Liver (tissue), 9 donors: ENCODE measurements around the gene ROBO2. TPM values are rescaled to one million over a fixed set of nuclear protein-coding genes. Genes with fewer than 3 reads are reported as not detected.

ENCODE experiments used
- DNase-seq: peaks from one replicate; pipeline ENCODE4 v3.0.0-alpha.2; 2017; ENCODE audit warnings: low spot score
- H3K27ac ChIP-seq, 2 donors: one replicate each; pipeline ENCODE4 v1.7.0; 2013; ENCODE audit warnings: inconsistent platforms in 2 of 2, low read length in 2 of 2, control low read depth in 1 of 2, low read depth in 1 of 2, mild to moderate bottlenecking in 1 of 2
- H3K27me3 ChIP-seq, 4 donors: one replicate each; pipeline versions ENCODE4 v1.6.1 to v1.7.0; 2013; ENCODE audit warnings: low read length in 3 of 4, inconsistent platforms in 1 of 4, mild to moderate bottlenecking in 1 of 4, moderate library complexity in 1 of 4; ENCODE audit not compliant: control insufficient read depth in 4 of 4, insufficient read depth in 4 of 4
- H3K36me3 ChIP-seq, 4 donors: one replicate each; pipeline versions ENCODE4 v1.6.1 to v1.7.0; 2013; ENCODE audit warnings: low read length in 3 of 4, mild to moderate bottlenecking in 3 of 4, low read depth in 1 of 4, moderate library complexity in 1 of 4; ENCODE audit not compliant: control insufficient read depth in 4 of 4, insufficient read depth in 3 of 4
- H3K4me1 ChIP-seq, 4 donors: one replicate each; pipeline versions ENCODE4 v1.6.1 to v1.7.0; 2013; ENCODE audit warnings: low read length in 3 of 4, mild to moderate bottlenecking in 3 of 4, moderate library complexity in 1 of 4; ENCODE audit not compliant: control insufficient read depth in 4 of 4, insufficient read depth in 4 of 4
- H3K4me3 ChIP-seq, 3 donors: one replicate each; pipeline versions ENCODE4 v1.6.1 to v1.7.0; 2013; ENCODE audit warnings: low read length in 3 of 3, control low read depth in 1 of 3, low read depth in 1 of 3, mild to moderate bottlenecking in 1 of 3
- H3K9ac ChIP-seq, 2 donors: one replicate each; pipeline ENCODE4 v1.7.0; 2013; ENCODE audit warnings: low read length in 2 of 2, mild to moderate bottlenecking in 2 of 2, moderate library complexity in 2 of 2, control low read depth in 1 of 2, low read depth in 1 of 2
- H3K9me3 ChIP-seq, 4 donors: one replicate each; pipeline versions ENCODE4 v1.6.1 to v1.7.0; 2013; ENCODE audit warnings: low read length in 3 of 4; ENCODE audit not compliant: control insufficient read depth in 4 of 4
- ATF3 ChIP-seq: IDR thresholded peaks from 2 replicates; pipeline ENCODE4 v1.6.1; 2016; ENCODE audit warnings: antibody characterized with exemption
- EGR1 ChIP-seq, 2 donors: IDR thresholded peaks; 2 replicates each; pipeline ENCODE4 v1.6.1; 2016 to 2018; ENCODE audit warnings: antibody characterized with exemption in 2 of 2, low read depth in 2 of 2
- FOXA1 ChIP-seq: IDR thresholded peaks from 2 replicates; pipeline ENCODE4 v1.6.1; 2016; ENCODE audit warnings: antibody characterized with exemption
- FOXA2 ChIP-seq: IDR thresholded peaks from 2 replicates; pipeline ENCODE4 v1.6.1; 2016; ENCODE audit warnings: antibody characterized with exemption
- GABPA ChIP-seq, 2 donors: IDR thresholded peaks in 1 of 2; conservative IDR thresholded peaks in 1 of 2; 2 replicates each; pipeline ENCODE4 v1.6.1; 2016; ENCODE audit warnings: antibody characterized with exemption in 2 of 2, mild to moderate bottlenecking in 1 of 2, moderate library complexity in 1 of 2
- HNF4A ChIP-seq, 2 donors: conservative IDR thresholded peaks; 2 replicates each; pipeline ENCODE4 v1.6.1; 2016; ENCODE audit warnings: antibody characterized with exemption in 2 of 2, mild to moderate bottlenecking in 2 of 2
- HNF4G ChIP-seq: IDR thresholded peaks from 2 replicates; pipeline ENCODE4 v1.6.1; 2016; ENCODE audit warnings: antibody characterized with exemption
- JUND ChIP-seq, 2 donors: IDR thresholded peaks; 2 replicates each; pipeline ENCODE4 v1.6.1; 2016; ENCODE audit warnings: antibody characterized with exemption in 2 of 2
- MAX ChIP-seq: IDR thresholded peaks from 2 replicates; pipeline ENCODE4 v1.6.1; 2016; ENCODE audit warnings: antibody characterized with exemption
- NR2F2 ChIP-seq: IDR thresholded peaks from 2 replicates; pipeline ENCODE4 v1.6.1; 2016; ENCODE audit warnings: antibody characterized with exemption
- RAD21 ChIP-seq, 2 donors: IDR thresholded peaks; 2 replicates each; pipeline ENCODE4 v1.6.1; 2016; ENCODE audit warnings: antibody characterized with exemption in 2 of 2, mild to moderate bottlenecking in 2 of 2
- RXRA ChIP-seq, 2 donors: IDR thresholded peaks; 2 replicates each; pipeline ENCODE4 v1.6.1; 2017 to 2018; ENCODE audit warnings: antibody characterized with exemption in 2 of 2, mild to moderate bottlenecking in 1 of 2
- SP1 ChIP-seq: IDR thresholded peaks from 2 replicates; pipeline ENCODE4 v1.6.1; 2018; ENCODE audit warnings: antibody characterized with exemption, mild to moderate bottlenecking
- TAF1 ChIP-seq: conservative IDR thresholded peaks from 2 replicates; pipeline ENCODE4 v1.6.1; 2016; ENCODE audit warnings: antibody characterized with exemption, mild to moderate bottlenecking
- YY1 ChIP-seq: IDR thresholded peaks from 2 replicates; pipeline ENCODE4 v1.6.1; 2016; ENCODE audit warnings: antibody characterized with exemption, mild to moderate bottlenecking
- ZBTB33 ChIP-seq: IDR thresholded peaks from 2 replicates; pipeline ENCODE4 v1.6.1; 2016; ENCODE audit warnings: antibody characterized with exemption
- WGBS: extraction: QIAGEN DNeasy Blood & Tissue Kit; methylation state at CpG from one replicate; pipeline ENCODE4 v1.1.7; 2013; 5-methylcytosine and 5-hydroxymethylcytosine counted together
- polyA plus RNA-seq, 2 donors: library from polyadenylated mRNA; stranded (reverse) in 1 of 2; unstranded in 1 of 2; fragments of 200-250 nt in 1 of 2; fragments of >200 nt in 1 of 2; fragmentation: Nextera tagmentation in 1 of 2; extraction: Ambion mirVana in 1 of 2; gene quantifications; one replicate each; pipeline versions ENCODE4 v1.2.1 to v1.2.3, GENCODE V29; 2013 to 2015
- total RNA-seq, 2 donors: library from RNA; depleted of rRNA; stranded (reverse); fragments of >200 nt; gene quantifications; one replicate each; pipeline ENCODE4 v1.2.3, GENCODE V29; 2014
- TF ChIP-seq, protein P1 (sequence below): IDR thresholded peaks from 2 replicates; pipeline ENCODE4 v1.6.1; 2016; ENCODE audit warnings: antibody characterized with exemption, mild to moderate bottlenecking
- TF ChIP-seq, protein P2 (sequence below): fragments of 150-350 bp; IDR thresholded peaks from 2 replicates; pipeline ENCODE4 v1.5.1; 2017; ENCODE audit warnings: improper control_type of control experiment, low read depth, low read length; ENCODE audit not compliant: missing input control
- donor health status: healthy.
- donor health status: healthy.
- donor health status: healthy.
- donor health status: healthy.
- donor health status: healthy.

The ROBO2 gene
- total and polyA plus RNA-seq, 4 donors: 0.22 to 19.4 (median 1.1) TPM

GRCh38 chr3:77248420-77248819 is 208.5 kb downstream of the ROBO2 start:
- Histone ChIP-seq H3K9ac (no peak overlapping the region), H3K27me3 (no peaks in the 10 kb centered on the region), H3K36me3 (no peaks in the 10 kb centered on the region), H3K4me1 (no peaks in the 10 kb centered on the region), H3K27ac (no peak overlapping the region), H3K9me3 (no peaks in the 10 kb centered on the region), H3K4me3 (no peak overlapping the region)
- no peak for TF ChIP-seq ATF3
- no peak for TF ChIP-seq MAX
- TF ChIP-seq RXRA (IDR thresholded peaks at IDR 0.05): no peak
- no peak for TF ChIP-seq TAF1
- TF ChIP-seq FOXA2: no peak
- TF ChIP-seq JUND (IDR thresholded peaks at IDR 0.05): no peak
- TF ChIP-seq HNF4G: no peak
- no peak for TF ChIP-seq SP1
- no peak for TF ChIP-seq EGR1 (IDR thresholded peaks at IDR 0.05; ENCODE audit: low read depth in 2 of 2)
- TF ChIP-seq, protein P1, sequence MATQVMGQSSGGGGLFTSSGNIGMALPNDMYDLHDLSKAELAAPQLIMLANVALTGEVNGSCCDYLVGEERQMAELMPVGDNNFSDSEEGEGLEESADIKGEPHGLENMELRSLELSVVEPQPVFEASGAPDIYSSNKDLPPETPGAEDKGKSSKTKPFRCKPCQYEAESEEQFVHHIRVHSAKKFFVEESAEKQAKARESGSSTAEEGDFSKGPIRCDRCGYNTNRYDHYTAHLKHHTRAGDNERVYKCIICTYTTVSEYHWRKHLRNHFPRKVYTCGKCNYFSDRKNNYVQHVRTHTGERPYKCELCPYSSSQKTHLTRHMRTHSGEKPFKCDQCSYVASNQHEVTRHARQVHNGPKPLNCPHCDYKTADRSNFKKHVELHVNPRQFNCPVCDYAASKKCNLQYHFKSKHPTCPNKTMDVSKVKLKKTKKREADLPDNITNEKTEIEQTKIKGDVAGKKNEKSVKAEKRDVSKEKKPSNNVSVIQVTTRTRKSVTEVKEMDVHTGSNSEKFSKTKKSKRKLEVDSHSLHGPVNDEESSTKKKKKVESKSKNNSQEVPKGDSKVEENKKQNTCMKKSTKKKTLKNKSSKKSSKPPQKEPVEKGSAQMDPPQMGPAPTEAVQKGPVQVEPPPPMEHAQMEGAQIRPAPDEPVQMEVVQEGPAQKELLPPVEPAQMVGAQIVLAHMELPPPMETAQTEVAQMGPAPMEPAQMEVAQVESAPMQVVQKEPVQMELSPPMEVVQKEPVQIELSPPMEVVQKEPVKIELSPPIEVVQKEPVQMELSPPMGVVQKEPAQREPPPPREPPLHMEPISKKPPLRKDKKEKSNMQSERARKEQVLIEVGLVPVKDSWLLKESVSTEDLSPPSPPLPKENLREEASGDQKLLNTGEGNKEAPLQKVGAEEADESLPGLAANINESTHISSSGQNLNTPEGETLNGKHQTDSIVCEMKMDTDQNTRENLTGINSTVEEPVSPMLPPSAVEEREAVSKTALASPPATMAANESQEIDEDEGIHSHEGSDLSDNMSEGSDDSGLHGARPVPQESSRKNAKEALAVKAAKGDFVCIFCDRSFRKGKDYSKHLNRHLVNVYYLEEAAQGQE: no peak
- TF ChIP-seq ZBTB33: no peak
- TF ChIP-seq GABPA (IDR thresholded peaks at IDR 0.05 in 1 of 2, conservative IDR thresholded peaks at IDR 0.05 in 1 of 2): no peak
- no peak for TF ChIP-seq RAD21 (IDR thresholded peaks at IDR 0.05)
- TF ChIP-seq, protein P2, sequence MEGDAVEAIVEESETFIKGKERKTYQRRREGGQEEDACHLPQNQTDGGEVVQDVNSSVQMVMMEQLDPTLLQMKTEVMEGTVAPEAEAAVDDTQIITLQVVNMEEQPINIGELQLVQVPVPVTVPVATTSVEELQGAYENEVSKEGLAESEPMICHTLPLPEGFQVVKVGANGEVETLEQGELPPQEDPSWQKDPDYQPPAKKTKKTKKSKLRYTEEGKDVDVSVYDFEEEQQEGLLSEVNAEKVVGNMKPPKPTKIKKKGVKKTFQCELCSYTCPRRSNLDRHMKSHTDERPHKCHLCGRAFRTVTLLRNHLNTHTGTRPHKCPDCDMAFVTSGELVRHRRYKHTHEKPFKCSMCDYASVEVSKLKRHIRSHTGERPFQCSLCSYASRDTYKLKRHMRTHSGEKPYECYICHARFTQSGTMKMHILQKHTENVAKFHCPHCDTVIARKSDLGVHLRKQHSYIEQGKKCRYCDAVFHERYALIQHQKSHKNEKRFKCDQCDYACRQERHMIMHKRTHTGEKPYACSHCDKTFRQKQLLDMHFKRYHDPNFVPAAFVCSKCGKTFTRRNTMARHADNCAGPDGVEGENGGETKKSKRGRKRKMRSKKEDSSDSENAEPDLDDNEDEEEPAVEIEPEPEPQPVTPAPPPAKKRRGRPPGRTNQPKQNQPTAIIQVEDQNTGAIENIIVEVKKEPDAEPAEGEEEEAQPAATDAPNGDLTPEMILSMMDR: no peak
- no peak for TF ChIP-seq FOXA1
- no peak for TF ChIP-seq YY1
- no peak for TF ChIP-seq HNF4A (conservative IDR thresholded peaks at IDR 0.05)
- TF ChIP-seq NR2F2: no peak
- WGBS: 90% methylated on average over 17 of the region's 17 CpGs
- DNase-seq: no peak
